ENCODE data around the gene ZIK1.

GRCh38 chr19:57611113-57611512, 27.2 kb downstream of the ZIK1 start:
- TF ChIP-seq POLR2A (IDR thresholded peaks at IDR 0.05) = no peak
- TF ChIP-seq, protein P1, sequence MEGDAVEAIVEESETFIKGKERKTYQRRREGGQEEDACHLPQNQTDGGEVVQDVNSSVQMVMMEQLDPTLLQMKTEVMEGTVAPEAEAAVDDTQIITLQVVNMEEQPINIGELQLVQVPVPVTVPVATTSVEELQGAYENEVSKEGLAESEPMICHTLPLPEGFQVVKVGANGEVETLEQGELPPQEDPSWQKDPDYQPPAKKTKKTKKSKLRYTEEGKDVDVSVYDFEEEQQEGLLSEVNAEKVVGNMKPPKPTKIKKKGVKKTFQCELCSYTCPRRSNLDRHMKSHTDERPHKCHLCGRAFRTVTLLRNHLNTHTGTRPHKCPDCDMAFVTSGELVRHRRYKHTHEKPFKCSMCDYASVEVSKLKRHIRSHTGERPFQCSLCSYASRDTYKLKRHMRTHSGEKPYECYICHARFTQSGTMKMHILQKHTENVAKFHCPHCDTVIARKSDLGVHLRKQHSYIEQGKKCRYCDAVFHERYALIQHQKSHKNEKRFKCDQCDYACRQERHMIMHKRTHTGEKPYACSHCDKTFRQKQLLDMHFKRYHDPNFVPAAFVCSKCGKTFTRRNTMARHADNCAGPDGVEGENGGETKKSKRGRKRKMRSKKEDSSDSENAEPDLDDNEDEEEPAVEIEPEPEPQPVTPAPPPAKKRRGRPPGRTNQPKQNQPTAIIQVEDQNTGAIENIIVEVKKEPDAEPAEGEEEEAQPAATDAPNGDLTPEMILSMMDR (IDR thresholded peaks at IDR 0.05) = no peak
